Measurements from ENCODE around the gene ENSA. TPM values are rescaled to one million over a fixed set of nuclear protein-coding genes. Genes with fewer than 3 reads are reported as not detected.
"Not testable (repeated sequence)": the region's sequence is repeated elsewhere in the genome, so short reads cannot be mapped to it uniquely, and the experiment has no call there.

ENSA gene
- total RNA-seq, 1 experiment from 2014 or later: 212 TPM

DNA sequence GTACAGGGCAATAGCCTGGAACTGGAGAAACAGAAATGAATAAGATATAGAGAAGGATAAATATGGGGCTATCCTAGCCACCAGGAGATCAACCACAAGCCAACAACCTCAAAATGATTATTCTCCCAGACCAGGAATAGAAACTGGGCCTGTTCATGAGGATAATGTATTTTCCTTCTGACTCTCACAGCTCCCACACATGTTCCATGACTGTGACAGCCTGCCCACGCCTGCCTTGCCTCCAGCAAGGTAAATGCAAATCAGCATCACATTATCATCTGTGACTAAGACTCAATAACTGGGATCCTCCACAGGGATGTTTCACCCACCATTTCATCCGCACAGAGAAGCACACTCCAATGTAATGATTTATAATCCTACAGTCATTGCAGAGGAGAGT, 3.3 kb downstream of the ENSA start:
- no peak overlapping the region for H2BK15ac ChIP-seq (ENCODE audit: low read depth, low read length)
- no peak overlapping the region for H2BK5ac ChIP-seq (ENCODE audit: insufficient read length, low read length)
- DNase-seq: no peak
- no peak overlapping the region for H2BK12ac ChIP-seq (ENCODE audit: insufficient read length, low read depth, low read length)
- H3K4me3 Mint-ChIP-seq: no peak overlapping the region
- H3K4ac ChIP-seq (ENCODE audit: low read depth, low read length): no peak overlapping the region
- H3K27me3 Mint-ChIP-seq (ENCODE audit: low read depth): no peaks in the 10 kb centered on the region
- WGBS (ENCODE audit: extremely low coverage, insufficient read length, low lambda C conversion rate): no CpG with 5 or more reads among the region's 2 CpGs
- H3K9me3 ChIP-seq (ENCODE audit: control insufficient read depth, low read depth, low read length): no peaks in the 10 kb centered on the region
- H3K27me3 ChIP-seq (ENCODE audit: insufficient read depth, low read length): peaks cover 1% of the 10 kb centered on the region; the same call in 1 of the 2 replicates
- H4K8ac ChIP-seq (replicated peaks; ENCODE audit: insufficient read length, low read depth, low read length): no peak overlapping the region
- H4K20me1 ChIP-seq (ENCODE audit: control insufficient read depth, insufficient read depth, insufficient read length): peaks cover 3% of the 10 kb centered on the region
- H2AK5ac ChIP-seq (ENCODE audit: insufficient read length, low read length): no peak overlapping the region
- H3K27ac ChIP-seq (ENCODE audit: insufficient read length, low read depth, low read length): no peak overlapping the region
- H2BK120ac ChIP-seq (ENCODE audit: low read depth, low read length, poor library complexity, severe bottlenecking): no peak overlapping the region
- 0 out of 7 replicates have a peak overlapping the region, but pooled peaks of 1 of the 3 experiments have one; percentile 19 for H3K27ac Mint-ChIP-seq
- H3K14ac ChIP-seq (ENCODE audit: insufficient read depth, low read length): no peak overlapping the region
- H3T11ph ChIP-seq (ENCODE audit: low read length): no peak overlapping the region
- no peak overlapping the region for H2BK20ac ChIP-seq (ENCODE audit: low read depth, low read length, poor library complexity, severe bottlenecking)
- H3K79me2 ChIP-seq (ENCODE audit: insufficient read depth, low read length): peaks cover 13% of the 10 kb centered on the region; the same call in 1 of the 2 replicates
- H3K23ac ChIP-seq (ENCODE audit: insufficient read length, low read depth, low read length): no peak overlapping the region
- H2AFZ ChIP-seq (ENCODE audit: low read length): no peak overlapping the region
- H3K23me2 ChIP-seq (ENCODE audit: insufficient read length, low read depth, low read length, poor library complexity, severe bottlenecking): no peaks in the 10 kb centered on the region
- no peak overlapping the region for H3K18ac ChIP-seq (ENCODE audit: insufficient read length, low read depth, low read length)
- no peak overlapping the region for H3K9ac ChIP-seq (ENCODE audit: extremely low read depth, insufficient read length, low read length)
- H3K56ac ChIP-seq (ENCODE audit: insufficient read length, low read depth, low read length): no peak overlapping the region
- no peaks in the 10 kb centered on the region for H3K9me3 Mint-ChIP-seq
- peaks cover 21 to 25% of the 10 kb centered on the region in 2 experiments for H3K4me1 Mint-ChIP-seq
- H4K5ac ChIP-seq (ENCODE audit: insufficient read length, low read depth, low read length): no peak overlapping the region
- peaks cover 3% of the 10 kb centered on the region; the same call in 1 of the 2 replicates for H3K4me1 ChIP-seq (ENCODE audit: insufficient read depth, low read length)
- peaks cover 47 to 72% (median 58%) of the 10 kb centered on the region in 3 experiments for H3K36me3 Mint-ChIP-seq (ENCODE audit: insufficient read depth in 1 of 3, low read depth in 3 of 3)
- no peak overlapping the region for H4K91ac ChIP-seq (ENCODE audit: insufficient read length, low read depth, low read length)
- TF ChIP-seq, protein P1, sequence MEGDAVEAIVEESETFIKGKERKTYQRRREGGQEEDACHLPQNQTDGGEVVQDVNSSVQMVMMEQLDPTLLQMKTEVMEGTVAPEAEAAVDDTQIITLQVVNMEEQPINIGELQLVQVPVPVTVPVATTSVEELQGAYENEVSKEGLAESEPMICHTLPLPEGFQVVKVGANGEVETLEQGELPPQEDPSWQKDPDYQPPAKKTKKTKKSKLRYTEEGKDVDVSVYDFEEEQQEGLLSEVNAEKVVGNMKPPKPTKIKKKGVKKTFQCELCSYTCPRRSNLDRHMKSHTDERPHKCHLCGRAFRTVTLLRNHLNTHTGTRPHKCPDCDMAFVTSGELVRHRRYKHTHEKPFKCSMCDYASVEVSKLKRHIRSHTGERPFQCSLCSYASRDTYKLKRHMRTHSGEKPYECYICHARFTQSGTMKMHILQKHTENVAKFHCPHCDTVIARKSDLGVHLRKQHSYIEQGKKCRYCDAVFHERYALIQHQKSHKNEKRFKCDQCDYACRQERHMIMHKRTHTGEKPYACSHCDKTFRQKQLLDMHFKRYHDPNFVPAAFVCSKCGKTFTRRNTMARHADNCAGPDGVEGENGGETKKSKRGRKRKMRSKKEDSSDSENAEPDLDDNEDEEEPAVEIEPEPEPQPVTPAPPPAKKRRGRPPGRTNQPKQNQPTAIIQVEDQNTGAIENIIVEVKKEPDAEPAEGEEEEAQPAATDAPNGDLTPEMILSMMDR (conservative IDR thresholded peaks at IDR 0.05): no peak
- H3K79me1 ChIP-seq (ENCODE audit: insufficient read depth, low read depth, low read length, poor library complexity, severe bottlenecking): no peaks in the 10 kb centered on the region
- no peak overlapping the region for H3K4me2 ChIP-seq (ENCODE audit: insufficient read depth, insufficient read length, low read length)

- H2BK20ac ChIP-seq (ENCODE audit: low read depth, low read length, poor library complexity, severe bottlenecking); H3K4ac ChIP-seq (ENCODE audit: low read depth, low read length); H3K9me3 Mint-ChIP-seq; H3K9ac ChIP-seq (ENCODE audit: extremely low read depth, insufficient read length, low read length); H3K56ac ChIP-seq (ENCODE audit: insufficient read length, low read depth, low read length); H2AK5ac ChIP-seq (ENCODE audit: insufficient read length, low read length); H2AFZ ChIP-seq (ENCODE audit: low read length); H2BK5ac ChIP-seq (ENCODE audit: insufficient read length, low read length); H3K27me3 Mint-ChIP-seq (ENCODE audit: low read depth); H2BK15ac ChIP-seq (ENCODE audit: low read depth, low read length); H3T11ph ChIP-seq (ENCODE audit: low read length); H3K4me1 ChIP-seq (ENCODE audit: insufficient read depth, low read length); H3K9me3 ChIP-seq (ENCODE audit: control insufficient read depth, low read depth, low read length); H3K4me2 ChIP-seq (ENCODE audit: insufficient read depth, insufficient read length, low read length); H3K27ac ChIP-seq (ENCODE audit: insufficient read length, low read depth, low read length); H4K8ac ChIP-seq (replicated peaks; ENCODE audit: insufficient read length, low read depth, low read length); H3K4me3 Mint-ChIP-seq; H3K18ac ChIP-seq (ENCODE audit: insufficient read length, low read depth, low read length); DNase-seq; H4K5ac ChIP-seq (ENCODE audit: insufficient read length, low read depth, low read length); H3K79me1 ChIP-seq (ENCODE audit: insufficient read depth, low read depth, low read length, poor library complexity, severe bottlenecking); H2BK120ac ChIP-seq (ENCODE audit: low read depth, low read length, poor library complexity, severe bottlenecking); H3K27me3 ChIP-seq (ENCODE audit: insufficient read depth, low read length); H2BK12ac ChIP-seq (ENCODE audit: insufficient read length, low read depth, low read length); H4K20me1 ChIP-seq (ENCODE audit: control insufficient read depth, insufficient read depth, insufficient read length); H3K23ac ChIP-seq (ENCODE audit: insufficient read length, low read depth, low read length); H3K14ac ChIP-seq (ENCODE audit: insufficient read depth, low read length); H4K91ac ChIP-seq (ENCODE audit: insufficient read length, low read depth, low read length); H3K23me2 ChIP-seq (ENCODE audit: insufficient read length, low read depth, low read length, poor library complexity, severe bottlenecking): not testable (repeated sequence)
- H3K27ac Mint-ChIP-seq: peak overlapping the region; percentile 11 to 85 (median 21); a peak in 6 of 7 replicates
- WGBS (ENCODE audit: extremely low coverage, insufficient read length, low lambda C conversion rate): no CpG with 5 or more reads among the region's 1 CpG
- H3K36me3 Mint-ChIP-seq (ENCODE audit: insufficient read depth in 1 of 3, low read depth in 3 of 3): peaks cover 56 to 88% (median 74%) of the 10 kb centered on the region in 3 experiments
- H3K79me2 ChIP-seq (ENCODE audit: insufficient read depth, low read length): peaks cover 10% of the 10 kb centered on the region; the same call in 1 of the 2 replicates
- H3K4me1 Mint-ChIP-seq: peaks cover 12 to 22% of the 10 kb centered on the region in 2 experiments
Observed at GRCh38 chr1:150624546-150624945, 4.9 kb downstream of the ENSA start.
